ENCODE data around the gene GARIN5A. TPM values are rescaled to one million over a fixed set of nuclear protein-coding genes. Genes with fewer than 3 reads are reported as not detected.

GARIN5A gene
- total RNA-seq, 1 experiment from 2014 or later, result 2.0 TPM

DNA sequence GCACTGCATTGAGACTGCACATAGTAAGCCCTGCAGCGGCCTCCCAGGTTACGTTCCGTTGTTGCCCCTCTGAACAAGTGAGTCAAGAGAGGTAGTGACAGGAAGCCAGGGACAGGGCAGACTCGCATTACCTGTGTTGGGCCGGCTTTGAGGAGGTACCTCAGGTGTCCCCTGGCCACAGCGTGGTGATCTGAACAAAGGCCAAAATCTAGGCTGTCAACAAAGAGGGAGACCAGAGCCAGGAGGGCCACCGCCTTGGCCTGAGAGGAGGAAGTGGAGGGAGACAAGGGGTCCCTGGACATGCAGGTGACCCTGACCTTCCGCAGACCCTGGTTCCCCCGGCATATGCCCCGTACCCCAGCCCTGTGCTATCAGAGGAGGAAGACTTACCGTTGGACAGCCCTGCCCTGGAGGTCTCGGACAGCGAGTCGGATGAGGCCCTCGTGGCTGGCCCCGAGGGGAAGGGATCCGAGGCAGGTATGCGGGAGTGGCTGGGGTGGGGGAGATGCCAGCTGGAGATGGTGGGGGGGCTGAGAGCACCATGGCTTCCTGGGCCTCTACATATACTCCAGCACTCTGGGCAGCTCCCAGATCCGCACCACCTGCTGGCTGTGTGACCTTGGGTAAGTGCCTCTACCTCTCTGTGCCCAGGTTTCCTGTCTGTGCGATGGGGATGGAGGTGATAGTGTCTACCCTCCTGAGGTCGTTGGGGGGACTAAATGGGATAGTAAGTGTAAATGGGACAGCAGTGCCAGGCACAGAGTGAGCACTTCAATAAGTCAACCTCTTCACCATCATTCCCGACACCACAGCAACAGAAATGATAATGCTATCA, 53.2 kb downstream of the GARIN5A start:
- in situ Hi-C loops (cut with HindIII; ENCODE audit: low pct_unique_long_range_greater_than_20kb, low sequenced_read_pairs) (no loop called here), intact Hi-C loops (cut with micrococcal nuclease; ENCODE audit: unreplicated experiment) (no loop called here)
- ChIA-PET CTCF (interaction anchor here (0.7 kb wide), 1 partner anchor 382 kb away, joined by 5 read pairs; no protein-coding TSS in a partner anchor), POLR2A (no interaction called here)
- Histone ChIP-seq H3K4me1 (ENCODE audit: control insufficient read depth, insufficient read depth, low read length) (no peaks in the 10 kb centered on the region), H3K27ac (ENCODE audit: low read length) (no peak overlapping the region), H3K36me3 (ENCODE audit: control insufficient read depth, insufficient read depth, low read length) (no peaks in the 10 kb centered on the region), H3K27me3 (ENCODE audit: control insufficient read depth, insufficient read depth, low read length) (no peaks in the 10 kb centered on the region), H3K9me3 (ENCODE audit: control insufficient read depth, insufficient read depth, low read depth, low read length) (no peaks in the 10 kb centered on the region), H3K4me3 (ENCODE audit: low read depth in 2 of 2, low read length in 2 of 2) (no peak overlapping the region)
- TF ChIP-seq, protein P1, sequence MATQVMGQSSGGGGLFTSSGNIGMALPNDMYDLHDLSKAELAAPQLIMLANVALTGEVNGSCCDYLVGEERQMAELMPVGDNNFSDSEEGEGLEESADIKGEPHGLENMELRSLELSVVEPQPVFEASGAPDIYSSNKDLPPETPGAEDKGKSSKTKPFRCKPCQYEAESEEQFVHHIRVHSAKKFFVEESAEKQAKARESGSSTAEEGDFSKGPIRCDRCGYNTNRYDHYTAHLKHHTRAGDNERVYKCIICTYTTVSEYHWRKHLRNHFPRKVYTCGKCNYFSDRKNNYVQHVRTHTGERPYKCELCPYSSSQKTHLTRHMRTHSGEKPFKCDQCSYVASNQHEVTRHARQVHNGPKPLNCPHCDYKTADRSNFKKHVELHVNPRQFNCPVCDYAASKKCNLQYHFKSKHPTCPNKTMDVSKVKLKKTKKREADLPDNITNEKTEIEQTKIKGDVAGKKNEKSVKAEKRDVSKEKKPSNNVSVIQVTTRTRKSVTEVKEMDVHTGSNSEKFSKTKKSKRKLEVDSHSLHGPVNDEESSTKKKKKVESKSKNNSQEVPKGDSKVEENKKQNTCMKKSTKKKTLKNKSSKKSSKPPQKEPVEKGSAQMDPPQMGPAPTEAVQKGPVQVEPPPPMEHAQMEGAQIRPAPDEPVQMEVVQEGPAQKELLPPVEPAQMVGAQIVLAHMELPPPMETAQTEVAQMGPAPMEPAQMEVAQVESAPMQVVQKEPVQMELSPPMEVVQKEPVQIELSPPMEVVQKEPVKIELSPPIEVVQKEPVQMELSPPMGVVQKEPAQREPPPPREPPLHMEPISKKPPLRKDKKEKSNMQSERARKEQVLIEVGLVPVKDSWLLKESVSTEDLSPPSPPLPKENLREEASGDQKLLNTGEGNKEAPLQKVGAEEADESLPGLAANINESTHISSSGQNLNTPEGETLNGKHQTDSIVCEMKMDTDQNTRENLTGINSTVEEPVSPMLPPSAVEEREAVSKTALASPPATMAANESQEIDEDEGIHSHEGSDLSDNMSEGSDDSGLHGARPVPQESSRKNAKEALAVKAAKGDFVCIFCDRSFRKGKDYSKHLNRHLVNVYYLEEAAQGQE (IDR thresholded peaks at IDR 0.05; ENCODE audit: insufficient read depth in 1 of 2, low read depth in 2 of 2, low read length in 1 of 2), result no peak
- DNase-seq (ENCODE audit: low read depth, low spot score) (no peak), ATAC-seq (no peak)
- BruUV-seq (replicated peaks), result no TSS peak

GRCh38 chr19:50422397-50423278, 54.0 kb downstream of the GARIN5A start:
- intact Hi-C loops (cut with micrococcal nuclease; ENCODE audit: unreplicated experiment), result no loop called here
- Histone ChIP-seq H3K4me1 (ENCODE audit: control insufficient read depth, insufficient read depth, low read length) (no peaks in the 10 kb centered on the region), H3K4me3 (ENCODE audit: low read depth in 2 of 2, low read length in 2 of 2) (no peak overlapping the region), H3K36me3 (ENCODE audit: control insufficient read depth, insufficient read depth, low read length) (no peaks in the 10 kb centered on the region), H3K27me3 (ENCODE audit: control insufficient read depth, insufficient read depth, low read length) (no peaks in the 10 kb centered on the region), H3K27ac (ENCODE audit: low read length) (no peak overlapping the region), H3K9me3 (ENCODE audit: control insufficient read depth, insufficient read depth, low read depth, low read length) (no peaks in the 10 kb centered on the region)
- ChIA-PET CTCF (interaction anchor here (0.7 kb wide), 1 partner anchor 381 kb away, joined by 5 read pairs; no protein-coding TSS in a partner anchor), POLR2A (no interaction called here)
- ATAC-seq (no peak), DNase-seq (ENCODE audit: low read depth, low spot score) (no peak)
- in situ Hi-C loops (cut with HindIII; ENCODE audit: low pct_unique_long_range_greater_than_20kb, low sequenced_read_pairs), result no loop called here
- no peak for TF ChIP-seq SIN3A (IDR thresholded peaks at IDR 0.05; ENCODE audit: borderline replicate concordance, insufficient read depth, low read depth, low read length)
- TF ChIP-seq TCF7L2 (IDR thresholded peaks at IDR 0.05; ENCODE audit: low read depth, low read length), result no peak
- TF ChIP-seq POLR2AphosphoS5 (IDR thresholded peaks at IDR 0.05; ENCODE audit: low read depth, low read length), result no peak
- TF ChIP-seq, protein P1 (IDR thresholded peaks at IDR 0.05; ENCODE audit: insufficient read depth in 1 of 2, low read depth in 2 of 2, low read length in 1 of 2), result no peak
- TF ChIP-seq, protein P2, sequence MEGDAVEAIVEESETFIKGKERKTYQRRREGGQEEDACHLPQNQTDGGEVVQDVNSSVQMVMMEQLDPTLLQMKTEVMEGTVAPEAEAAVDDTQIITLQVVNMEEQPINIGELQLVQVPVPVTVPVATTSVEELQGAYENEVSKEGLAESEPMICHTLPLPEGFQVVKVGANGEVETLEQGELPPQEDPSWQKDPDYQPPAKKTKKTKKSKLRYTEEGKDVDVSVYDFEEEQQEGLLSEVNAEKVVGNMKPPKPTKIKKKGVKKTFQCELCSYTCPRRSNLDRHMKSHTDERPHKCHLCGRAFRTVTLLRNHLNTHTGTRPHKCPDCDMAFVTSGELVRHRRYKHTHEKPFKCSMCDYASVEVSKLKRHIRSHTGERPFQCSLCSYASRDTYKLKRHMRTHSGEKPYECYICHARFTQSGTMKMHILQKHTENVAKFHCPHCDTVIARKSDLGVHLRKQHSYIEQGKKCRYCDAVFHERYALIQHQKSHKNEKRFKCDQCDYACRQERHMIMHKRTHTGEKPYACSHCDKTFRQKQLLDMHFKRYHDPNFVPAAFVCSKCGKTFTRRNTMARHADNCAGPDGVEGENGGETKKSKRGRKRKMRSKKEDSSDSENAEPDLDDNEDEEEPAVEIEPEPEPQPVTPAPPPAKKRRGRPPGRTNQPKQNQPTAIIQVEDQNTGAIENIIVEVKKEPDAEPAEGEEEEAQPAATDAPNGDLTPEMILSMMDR (IDR thresholded peaks at IDR 0.05), result no peak
- no TSS peak for BruUV-seq (replicated peaks)

Data from Panc1 (cell line).